A549 treated with RU486 at 1 μM for 4 hours (cell line): ENCODE measurements around the gene VIPAS39. TPM values are rescaled to one million over a fixed set of nuclear protein-coding genes. Genes with fewer than 3 reads are reported as not detected.

Experiments
- total RNA-seq: library from RNA; stranded (reverse); fragments of 200-300 nt; extraction: Qiagen RNA extraction; gene quantifications from 5 replicates; pipeline ENCODE4 v1.2.3, GENCODE V29; 2022; ENCODE audit warnings: low read depth

The VIPAS39 gene
- 13.0 to 14.1 TPM (median 13.4 TPM) in 5 replicates for total RNA-seq

DNA sequence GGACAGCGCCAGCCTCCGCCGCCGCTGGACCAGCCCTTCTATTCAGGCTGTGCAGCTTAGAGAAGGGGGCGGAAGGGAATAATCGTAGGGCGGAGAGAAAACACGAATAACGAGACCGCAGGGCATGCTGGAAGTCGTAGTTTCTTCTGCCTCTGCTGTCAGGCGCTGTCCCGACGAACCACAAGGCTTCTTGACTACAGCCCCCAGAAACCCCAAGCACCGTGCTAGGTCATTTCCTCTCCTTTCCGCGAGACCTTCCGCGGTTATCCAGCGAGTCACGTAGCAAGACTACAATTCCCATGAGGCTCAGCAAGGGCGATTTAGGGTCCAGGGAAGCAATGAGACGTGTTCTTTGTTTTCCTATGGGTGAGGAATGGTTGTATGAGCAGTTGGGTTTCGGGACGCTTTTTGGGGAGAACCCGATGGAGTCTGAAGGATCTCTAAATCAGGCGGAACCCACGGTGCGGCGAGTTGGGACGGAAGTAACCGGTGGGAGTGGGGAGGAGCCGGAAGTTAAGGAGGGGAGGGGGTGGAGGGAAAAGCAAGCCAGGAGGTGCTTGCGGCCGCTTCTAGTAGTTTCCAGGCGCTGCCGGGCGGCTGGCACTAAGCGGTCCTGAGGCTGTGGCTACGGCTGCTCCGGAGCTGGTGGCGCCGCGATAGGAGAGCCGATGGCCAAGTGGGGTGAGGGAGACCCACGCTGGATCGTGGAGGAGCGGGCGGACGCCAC, at the start of gene VIPAS39, which contains the start of gene AHSA1:
TSS of gene VIPAS39 (minus strand) at position 80 of the 727 bp plus-strand sequence. CDS start 3,499 bp downstream, outside the sequence.
TSS of gene AHSA1 (plus strand) at position 572 of the 727 bp plus-strand sequence. CDS start at position 669, 97 bp downstream.

DNA sequence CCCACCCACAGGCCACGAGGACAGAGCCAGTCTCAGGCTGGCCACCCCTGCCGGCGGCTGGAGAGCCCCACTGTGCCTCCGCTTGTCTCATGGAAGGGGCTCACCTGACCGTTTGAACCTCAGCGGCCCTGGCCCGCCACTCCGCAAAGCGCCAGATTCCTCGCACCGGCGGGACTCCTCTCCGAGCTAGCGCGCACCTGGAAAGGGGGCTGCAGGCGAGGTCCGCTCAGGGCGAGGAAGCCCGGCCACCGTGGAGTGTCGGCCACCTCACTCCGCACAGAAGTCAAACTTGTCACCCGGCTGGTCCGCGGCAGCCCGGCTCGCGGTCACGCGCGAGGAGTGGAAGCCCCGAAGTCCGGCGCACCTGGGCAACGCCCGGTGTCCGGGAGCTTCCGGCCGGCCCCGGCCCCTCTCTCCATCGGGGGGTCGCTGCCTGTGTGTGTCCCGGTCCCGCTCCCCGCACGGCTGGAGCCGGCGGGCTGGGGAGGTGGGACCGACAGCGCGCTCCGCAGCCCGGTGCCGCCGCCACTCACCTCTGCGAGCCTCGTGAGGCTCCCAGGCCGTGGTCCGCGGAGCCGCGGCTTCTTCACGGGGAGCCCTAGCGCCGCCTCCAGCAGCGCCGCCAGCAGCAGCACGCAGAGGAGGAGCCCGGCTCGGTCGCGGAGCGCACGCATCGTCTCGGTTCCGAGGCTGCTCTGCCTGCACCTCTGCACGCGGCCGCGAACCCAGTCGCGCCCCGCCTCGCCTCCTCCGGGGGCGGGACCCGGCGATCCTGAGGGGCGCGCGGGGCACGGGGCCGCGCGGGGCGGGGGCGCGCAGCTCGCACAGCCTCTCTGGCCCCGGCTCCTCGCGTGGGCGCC, 40.9 kb upstream of the VIPAS39 start, which contains the start of gene ISM2:
TSS of gene ISM2 (minus strand) at position 697 of the 860 bp plus-strand sequence. CDS start at position 674, 23 bp downstream.

GRCh38 chr14:77423423-77423822, 34.0 kb downstream of the VIPAS39 start, which contains the start of gene NOXRED1:
NOXRED1 (minus strand) TSS chr14:77423523; CDS start chr14:77422889, 634 bp downstream.

DNA sequence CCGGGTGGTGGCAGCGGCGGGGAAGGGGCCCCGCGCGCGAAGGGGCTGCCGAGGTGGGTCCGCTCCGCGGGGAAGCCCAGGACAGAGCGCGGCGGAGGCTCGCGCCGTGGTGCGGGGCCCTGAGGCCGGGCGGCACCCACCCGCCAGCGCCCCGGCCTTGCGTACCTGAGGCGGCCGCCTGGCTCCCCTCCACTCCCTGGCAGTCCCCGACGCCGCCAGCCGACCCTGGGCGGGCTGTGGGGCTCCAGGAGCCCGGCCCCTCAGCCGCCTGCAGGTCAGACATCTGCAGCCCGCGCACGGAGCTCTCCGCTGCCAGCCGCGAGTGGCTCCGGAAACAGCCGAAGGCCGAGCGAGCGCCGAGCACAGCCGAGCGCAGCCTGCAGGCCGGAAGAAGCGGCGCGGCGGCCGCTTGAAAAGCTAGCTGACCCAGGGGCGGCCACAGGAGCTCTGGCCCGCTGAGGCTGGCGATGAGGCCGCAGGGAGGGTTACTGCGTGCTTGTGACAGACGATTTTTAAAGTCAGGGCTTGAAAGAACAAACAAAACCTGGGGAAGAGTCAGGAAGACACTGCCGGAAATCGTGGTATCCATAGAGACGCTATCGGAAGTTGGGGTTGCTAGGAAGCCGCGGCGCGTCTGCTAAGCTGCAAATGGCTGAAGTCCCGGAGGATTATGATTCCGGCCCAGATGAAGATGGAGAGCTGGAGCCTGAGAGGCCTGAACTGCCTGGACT, 80.5 kb downstream of the VIPAS39 start, which contains the start of the genes SAMD15 and TMED8:
TSS of gene SAMD15 (plus strand) at position 609 of the 731 bp plus-strand sequence. CDS start at position 649, 40 bp downstream.
TSS of gene TMED8 (minus strand) at position 324 of the 731 bp plus-strand sequence. CDS start at position 283, 41 bp downstream.

Other genes starting within 250 kb of the VIPAS39 start
- not detected in 5 replicates for gene NGB, start 186.4 kb downstream of the VIPAS39 start, total RNA-seq
- 31.6 to 41.6 TPM (median 31.8 TPM) in 5 replicates for gene POMT2, start 136.7 kb downstream of the VIPAS39 start, total RNA-seq
- gene GSTZ1, start 136.6 kb downstream of the VIPAS39 start, total RNA-seq = 30.5 to 34.6 TPM (median 31.8 TPM) in 5 replicates
- 3.0 to 8.1 TPM (median 7.6 TPM) in 5 replicates for gene TMED8, start 80.5 kb downstream of the VIPAS39 start, total RNA-seq
- 1.4 to 3.3 TPM (median 2.1 TPM) in 5 replicates for gene SAMD15, start 80.2 kb downstream of the VIPAS39 start, total RNA-seq
- gene NOXRED1, start 34.1 kb downstream of the VIPAS39 start, total RNA-seq = 0.07 to 0.14 TPM in 2 of 5 replicates, not detected in the others
- gene AHSA1, start 492 bp upstream of the VIPAS39 start, total RNA-seq = 234 to 329 TPM (median 287 TPM) in 5 replicates
- 0.40 to 0.57 TPM (median 0.46 TPM) in 5 replicates for gene ISM2, start 41.2 kb upstream of the VIPAS39 start, total RNA-seq
- gene SPTLC2, start 159.0 kb upstream of the VIPAS39 start, total RNA-seq = 23.6 to 31.9 TPM (median 27.5 TPM) in 5 replicates